Mesenteric fat pad (tissue), 1 donor: ENCODE results near the gene YPEL5. TPM values are rescaled to one million over a fixed set of nuclear protein-coding genes. Genes with fewer than 3 reads are reported as not detected.
A peak's percentile ranks its signal among the peaks of the same experiment; 100 is the strongest.

ENCODE experiments used
- DNase-seq: peaks from one replicate; pipeline ENCODE4 v3.0.0-alpha.2; 2020; ENCODE audit warnings: low spot score
- total RNA-seq: library from RNA; stranded (reverse); fragmentation: NEBNext Ultra II Directional; extraction: Animal tissue kit (Norgen Biotek cat#: 25700); gene quantifications from one replicate; pipeline ENCODE4 v1.2.1, GENCODE V29; 2021
- donor health status: DM: yes; HTN: yes; CAD: no.

The YPEL5 gene
- total RNA-seq, 1 donor from 2014 or later: 124 TPM

DNA sequence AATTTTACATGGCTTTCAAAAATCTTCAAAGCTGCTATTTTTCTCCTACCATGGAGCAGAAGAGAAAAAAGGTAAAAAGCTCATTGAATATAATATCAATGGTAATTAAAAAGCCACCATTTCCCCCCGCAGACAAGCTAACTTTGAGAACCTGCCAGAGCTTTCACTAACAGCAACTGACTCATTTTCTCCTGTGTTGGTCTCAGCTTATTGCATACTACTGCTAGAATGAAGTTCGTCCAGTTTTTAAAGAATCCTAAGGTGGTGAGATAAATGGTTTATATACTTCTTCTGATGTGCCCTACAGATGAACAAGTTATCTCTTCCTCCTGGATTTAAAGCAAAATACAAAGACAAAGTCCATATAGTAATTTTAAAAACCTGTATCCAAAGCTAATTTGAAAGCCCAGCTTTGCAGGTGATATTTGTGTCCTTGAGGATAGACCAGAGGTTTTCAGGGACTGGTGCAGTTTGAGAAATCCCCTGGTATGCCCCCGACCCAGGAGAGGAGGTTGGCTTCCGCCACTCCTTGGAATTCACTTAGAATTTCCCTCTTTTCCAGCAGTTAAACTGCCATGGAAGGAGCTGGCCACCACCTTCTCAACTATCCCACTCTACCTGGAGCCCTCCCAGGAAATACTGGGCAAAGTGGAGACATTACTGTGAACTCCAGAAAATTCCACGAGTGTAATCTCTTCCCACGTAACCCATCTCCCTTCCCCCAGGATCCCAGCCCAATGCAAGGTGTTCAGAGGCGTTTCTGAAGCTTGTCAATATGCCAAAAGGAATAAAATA is 17.5 kb downstream of the YPEL5 start:
- DNase-seq: no peak

DNA sequence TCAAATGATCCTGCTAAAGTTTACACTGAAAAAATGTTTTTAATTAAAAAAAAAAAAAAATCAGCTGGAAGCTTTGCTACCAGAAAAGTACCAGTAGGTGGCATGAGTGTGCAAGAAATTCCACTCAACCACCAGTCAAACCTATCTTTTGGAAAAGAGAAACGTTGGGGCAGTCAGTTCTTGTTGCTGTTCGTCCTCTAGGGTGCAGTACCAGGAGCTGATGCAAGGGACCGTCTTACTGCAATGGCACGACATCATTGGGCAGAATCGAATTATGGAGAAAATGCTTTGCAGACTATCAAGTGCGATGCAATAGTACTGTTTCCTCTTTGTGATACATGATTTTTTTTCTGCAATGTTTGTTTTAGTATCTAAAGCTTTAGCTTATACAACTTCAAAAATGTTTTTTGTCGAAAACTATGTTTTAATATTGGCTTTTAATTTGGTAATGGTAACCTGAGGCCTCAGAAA is 18.3 kb downstream of the YPEL5 start:
- DNase-seq: no peak

DNA sequence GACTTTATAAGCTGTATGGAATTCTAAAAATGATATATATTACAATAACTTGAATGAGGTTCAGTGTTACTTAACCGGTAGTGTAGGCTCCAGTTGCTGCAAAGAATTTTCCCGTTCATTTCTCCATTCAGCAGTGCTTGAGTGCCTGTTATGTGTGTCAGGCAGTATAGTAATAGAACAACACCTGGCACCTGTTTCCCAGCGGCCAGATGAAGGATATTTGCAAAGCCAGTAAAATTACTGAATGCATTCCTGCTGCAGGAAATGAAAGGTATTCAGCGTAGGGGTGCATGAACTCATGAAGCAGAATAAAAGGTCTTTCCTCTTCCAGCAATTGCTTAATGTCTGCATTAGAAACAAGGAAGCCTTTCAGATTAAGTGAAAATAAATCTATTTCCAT is 18.8 kb downstream of the YPEL5 start:
- DNase-seq: no peak

DNA sequence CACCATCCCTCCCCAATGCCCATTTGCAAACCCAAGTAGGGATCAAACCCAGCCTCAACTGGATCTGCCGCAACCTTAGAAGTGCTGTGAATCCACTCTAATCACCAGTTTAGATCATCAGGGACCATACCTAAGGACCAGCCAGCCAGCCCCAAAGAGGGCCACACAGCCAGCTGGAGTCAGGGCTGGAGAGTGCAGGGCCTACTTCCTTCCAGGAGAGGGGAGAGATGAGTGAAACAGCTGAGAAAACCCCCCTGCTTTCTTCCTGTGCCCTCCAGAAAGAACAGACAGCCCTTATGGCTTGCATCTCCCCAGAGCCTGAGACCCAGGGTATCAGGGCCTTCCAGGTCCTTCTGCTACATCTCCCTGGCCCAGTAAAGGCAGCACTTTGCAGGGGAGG is 25.8 kb downstream of the YPEL5 start:
- DNase-seq: no peak

DNA sequence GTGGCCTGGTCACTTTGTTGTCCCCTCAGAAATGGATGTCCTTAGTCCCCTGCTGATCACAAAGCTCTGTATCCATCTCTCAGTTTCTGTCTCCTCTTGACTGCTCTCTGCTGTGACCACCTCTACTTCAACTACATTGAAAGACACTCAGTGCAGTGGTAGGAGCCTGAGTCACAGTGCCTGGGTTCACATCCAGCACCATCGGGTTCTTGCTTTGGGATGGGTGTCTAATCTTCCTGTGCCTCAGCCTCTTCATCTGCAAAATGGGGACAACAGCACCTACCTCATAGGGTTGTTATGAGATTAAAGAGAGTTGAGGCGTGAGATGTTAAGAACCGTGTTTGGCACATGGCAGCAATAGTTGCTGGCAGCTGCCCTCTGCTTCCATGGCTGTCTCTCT is 30.6 kb downstream of the YPEL5 start:
- DNase-seq: no peak

DNA sequence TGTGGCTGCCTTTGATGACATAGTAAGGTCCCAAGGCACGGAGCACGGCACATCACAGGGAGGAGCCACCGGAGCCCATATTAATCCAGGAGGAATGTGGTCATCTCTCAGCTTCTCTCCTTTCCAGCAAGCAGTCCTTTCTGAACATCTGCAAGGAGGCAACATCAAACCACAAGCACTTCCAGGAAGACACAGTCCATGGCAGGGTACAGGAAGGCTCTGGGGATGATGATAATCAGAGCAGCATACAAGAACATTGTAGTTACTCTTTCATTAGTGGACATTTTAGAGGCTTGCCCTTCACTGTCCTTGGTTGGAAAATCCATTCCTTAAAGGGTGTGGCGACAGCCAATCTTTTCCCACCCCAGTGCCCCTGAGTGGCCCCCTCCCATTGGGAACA is 31.1 kb downstream of the YPEL5 start:
- no peak for DNase-seq

DNA sequence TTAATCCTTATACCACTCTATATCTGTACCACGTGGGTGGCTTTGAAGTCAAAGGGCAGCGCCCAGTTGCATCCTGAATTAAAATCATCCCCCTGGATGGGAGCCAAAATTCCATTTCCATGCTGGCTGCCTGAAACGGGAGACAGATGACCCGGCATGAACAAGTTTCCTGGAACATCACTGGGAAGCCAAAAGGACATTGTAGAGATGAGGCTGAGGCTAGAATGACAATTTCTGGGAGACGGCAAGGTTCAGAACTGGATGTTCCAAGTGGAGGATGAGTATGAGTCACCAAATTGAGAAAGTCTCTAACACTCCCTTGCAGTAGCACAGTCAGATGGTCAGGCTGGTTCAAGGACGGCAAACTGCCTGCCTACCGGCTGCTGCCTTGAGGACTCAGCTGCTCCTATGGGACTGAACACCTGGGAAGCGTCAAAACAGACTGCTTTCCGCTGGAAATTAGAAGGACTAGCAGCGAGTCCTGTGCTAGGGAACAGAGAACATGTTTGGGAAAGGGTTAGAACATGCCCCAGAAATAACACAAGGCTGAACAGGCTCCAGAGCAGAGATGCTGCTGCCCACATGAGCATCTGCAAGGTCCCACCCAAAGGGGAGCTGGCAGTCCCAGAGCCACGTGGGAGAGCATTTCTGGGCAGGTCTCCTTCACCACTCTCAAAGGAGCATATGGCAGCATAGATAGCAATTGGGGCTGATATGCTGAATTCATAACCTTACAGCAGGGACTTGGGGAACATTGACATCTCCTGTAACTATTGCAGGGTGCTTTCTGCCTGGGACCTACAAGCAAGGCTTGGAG is 32.0 kb downstream of the YPEL5 start:
- no peak for DNase-seq

DNA sequence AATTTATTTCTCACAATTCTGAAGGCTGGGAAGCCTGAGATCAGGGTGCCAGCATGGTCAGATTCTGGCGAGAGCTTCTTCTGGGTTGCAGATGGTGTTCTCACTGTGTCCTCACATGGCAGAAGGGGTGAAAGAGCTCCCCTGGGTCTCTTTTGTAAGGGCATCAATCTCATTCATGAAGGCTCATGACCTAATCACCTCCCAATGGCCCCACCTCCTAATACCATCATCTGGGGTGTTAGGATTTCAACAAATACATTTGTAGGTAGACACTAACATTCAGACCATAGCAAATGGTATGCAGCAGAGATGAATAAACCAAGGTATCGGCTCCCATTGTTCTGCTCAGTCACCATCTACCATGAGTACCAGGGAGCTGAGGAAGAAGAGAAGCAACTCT is 32.7 kb downstream of the YPEL5 start:
- no peak for DNase-seq

DNA sequence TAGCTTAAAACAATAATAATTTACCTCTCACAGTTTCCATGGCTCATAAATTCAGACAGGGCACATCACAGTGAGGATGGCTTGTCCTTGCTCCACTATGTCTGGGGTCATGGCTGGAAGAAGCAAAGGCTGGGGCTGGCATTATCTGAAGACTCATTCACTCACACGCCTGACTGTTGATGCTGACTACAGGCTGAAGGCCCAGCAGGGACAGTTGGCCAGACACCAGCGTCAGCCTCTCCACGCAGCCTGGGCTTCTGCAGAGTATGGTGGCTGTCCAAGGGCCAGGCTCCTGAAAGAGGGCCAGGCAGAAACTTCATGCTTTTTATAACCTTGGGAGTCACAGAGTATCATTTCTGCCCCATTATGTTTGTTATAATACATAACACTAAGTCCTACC is 33.4 kb downstream of the YPEL5 start:
- no peak for DNase-seq

DNA sequence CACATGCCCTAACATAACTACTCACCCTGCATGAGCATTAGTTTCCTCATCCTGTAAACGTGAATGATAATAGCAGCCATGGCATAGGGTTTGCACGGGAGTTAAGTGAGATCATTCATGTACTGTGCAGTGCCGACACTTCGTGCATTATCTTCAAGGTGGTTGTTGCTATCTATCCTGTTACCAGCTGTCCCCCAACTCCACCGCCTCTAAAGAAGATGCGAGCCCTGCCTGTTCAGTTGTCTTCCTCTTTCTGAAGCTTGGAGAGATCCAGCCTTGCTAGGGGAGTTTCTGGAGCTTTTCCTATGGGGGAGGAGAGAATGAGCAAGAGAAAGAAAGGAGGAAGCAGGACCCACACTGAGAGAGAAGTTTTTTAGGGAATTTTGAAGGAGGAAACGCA is 34.4 kb downstream of the YPEL5 start:
- DNase-seq: no peak

DNA sequence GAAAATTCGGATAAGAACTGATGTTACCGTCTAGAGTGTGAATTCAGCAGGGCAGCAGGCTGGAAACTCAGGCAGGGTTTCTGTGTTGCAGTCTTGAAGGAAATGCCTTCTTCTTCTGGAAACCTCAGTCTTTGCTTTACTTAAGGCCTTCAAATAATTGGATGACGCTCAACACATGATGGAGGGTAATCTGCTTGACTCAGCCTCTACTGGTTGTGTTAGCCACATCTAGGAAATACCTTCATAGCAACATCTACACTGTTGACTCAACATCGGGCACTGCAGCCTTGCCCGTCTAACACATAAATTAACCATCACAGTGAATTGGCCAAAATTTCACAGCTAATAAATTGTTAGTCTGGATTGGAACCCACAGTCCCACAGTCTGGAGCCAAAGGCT is 37.2 kb downstream of the YPEL5 start:
- no peak for DNase-seq

DNA sequence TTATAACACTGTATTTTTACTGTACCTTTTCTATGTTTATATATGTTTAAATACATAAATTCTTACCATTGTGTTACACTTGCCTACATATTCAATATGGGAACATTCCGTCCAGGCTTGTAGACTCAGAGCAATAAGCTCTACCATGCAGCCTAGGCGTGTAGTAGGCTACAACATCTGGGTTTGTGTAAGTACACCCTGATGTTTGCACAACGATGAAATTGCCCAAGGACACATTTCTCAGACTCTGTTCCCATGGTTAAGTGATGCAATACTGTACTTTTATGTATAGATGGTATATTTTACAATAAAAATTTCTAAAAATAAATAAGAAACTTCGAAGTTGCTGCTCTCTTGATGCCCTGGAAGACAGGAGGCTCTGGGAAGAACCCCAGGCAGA is 38.4 kb downstream of the YPEL5 start:
- DNase-seq: no peak

DNA sequence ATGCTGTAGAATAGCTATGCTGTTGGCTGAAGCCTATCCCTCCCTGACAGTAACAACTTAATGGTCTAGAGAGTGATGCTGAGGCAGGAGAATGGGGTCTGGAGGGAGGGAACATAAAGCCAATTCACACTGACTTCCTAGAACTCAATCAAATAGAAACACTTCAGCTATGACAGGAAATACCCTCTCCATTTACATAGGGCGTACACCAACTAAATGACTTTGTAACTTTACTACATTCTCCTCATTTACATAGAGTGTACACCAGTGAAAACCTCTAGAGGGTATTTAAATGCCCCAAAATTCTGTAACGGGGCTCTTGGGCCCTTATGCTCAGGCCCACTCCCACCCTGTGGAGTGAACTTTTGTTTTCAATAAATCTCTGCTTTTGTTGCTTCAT is 41.5 kb downstream of the YPEL5 start:
- DNase-seq: no peak

DNA sequence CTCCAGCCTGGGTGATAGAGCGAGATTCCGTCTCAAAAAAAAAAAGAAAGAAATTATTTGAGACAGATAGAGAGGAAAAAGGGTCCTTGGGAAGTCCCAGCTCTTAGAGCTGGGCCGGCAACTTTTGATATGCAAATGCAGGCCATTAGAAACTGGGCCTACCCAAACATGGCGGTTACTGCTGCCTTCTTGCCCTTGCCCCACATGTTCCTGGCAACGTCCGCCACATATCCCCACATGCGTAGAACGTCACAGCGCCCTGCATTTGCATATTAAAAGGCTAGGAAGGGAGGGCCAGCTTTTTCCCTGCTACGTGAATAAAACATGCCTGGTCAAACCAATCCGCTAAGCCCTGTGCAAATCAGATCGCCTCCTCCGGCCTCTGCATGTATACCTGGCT is 43.8 kb downstream of the YPEL5 start:
- DNase-seq: no peak

DNA sequence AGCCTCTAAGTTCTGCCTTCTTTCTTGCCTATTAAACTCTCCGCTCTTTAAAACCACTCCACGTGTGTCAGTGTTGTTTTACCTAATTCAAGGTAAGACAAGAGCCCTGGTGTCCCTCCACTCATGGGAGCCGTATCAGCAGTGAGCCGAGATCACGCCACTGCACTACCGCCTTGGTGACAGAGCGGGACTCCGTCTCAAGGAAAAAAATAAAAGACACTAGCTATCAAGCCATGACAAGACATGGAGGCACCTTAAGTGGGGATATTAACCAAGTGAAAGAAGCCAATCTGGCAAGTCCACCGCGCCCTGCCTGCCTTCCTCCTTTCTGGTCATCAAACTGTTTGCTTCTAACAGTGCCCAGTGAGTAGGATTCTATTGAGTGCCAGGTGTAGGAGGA is 44.3 kb downstream of the YPEL5 start:
- DNase-seq: no peak

DNA sequence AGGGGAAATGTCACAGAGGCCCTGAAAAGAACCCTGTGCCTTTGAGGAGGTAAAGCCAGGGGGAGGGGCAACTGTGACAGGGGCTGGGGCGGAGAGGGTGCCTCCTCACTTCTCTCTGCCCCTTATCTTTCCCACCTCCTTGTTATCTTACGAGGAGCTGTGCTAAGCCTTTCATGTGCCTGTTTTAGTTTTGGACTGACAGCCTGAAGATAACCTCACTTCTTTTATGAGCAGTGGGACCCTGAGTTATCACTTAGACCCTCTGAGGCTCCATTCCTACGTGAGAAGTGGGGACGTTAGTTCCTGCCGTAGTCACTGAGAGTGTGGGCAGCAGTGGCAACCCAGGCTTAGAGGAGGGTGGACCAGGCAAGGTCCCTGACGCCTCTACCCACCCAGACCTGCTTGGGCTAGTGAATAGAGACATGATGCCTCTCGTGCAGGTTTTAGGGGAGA is 45.0 kb downstream of the YPEL5 start:
- no peak for DNase-seq

DNA sequence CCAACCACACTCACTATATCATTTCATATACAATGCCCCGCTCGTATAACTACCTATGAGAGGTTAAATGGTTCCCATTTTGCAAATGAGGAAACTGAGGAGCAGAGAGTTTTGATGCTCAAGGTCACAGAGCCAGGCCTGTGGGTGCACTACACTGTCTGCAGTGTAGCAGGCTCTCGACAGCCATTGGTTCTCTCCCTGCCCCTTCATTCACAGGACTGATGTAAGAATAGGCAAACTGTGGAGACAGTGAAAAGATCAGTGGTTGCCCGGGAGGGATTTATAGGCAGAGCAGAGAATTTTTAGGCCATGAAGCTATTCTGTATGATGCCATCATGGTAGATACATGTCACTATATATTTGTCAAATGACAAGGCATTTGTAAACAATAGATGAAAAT is 45.5 kb downstream of the YPEL5 start:
- DNase-seq: no peak

DNA sequence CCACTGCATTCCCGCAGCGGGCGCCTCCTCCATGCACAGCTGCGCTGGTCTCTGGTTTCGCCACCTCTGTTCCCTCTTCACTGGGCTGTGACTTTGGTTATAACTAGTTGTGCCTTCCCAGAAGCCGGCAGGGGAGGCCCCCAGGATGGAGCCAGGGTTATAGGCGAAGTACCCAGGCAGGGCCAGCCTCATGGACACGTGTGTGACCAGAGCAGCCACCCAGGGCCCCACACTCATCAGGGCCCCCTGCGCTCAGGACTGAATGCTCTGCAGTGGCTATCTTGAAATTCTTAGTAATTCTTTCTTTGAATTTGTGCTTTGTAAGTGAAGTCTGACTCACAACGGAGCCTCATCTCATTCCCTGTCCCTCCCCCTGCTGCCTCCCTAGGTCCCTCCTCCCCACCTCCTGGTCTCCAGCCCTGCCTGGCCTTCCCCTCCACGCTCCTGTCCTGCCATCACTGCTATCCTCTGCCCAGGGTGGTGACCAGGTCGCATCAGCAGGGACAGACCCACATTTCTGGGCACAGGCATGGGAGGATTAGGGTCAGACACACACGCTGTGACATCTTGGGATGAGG is 46.4 kb downstream of the YPEL5 start:
- peak; percentile 45 for DNase-seq

DNA sequence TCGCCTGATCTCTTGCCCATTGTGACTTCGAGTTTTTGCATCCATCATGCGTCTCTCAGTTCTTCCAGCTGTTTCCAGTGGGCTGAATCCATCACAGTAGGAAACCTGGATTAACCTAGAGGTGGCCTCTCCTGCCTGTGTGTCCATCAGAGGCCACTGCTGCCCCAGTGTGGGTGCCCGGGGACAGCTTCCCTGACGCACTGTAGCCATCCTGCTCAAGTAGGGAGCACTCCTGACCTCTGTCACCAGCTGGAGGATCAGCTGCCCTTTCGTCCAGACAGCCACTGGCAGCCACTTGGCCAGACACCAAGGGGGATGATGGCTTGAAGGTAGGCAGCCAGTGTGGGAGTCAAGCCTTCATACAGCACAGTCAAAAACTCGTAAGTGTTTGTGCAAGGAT is 47.6 kb downstream of the YPEL5 start:
- peak; percentile 69 for DNase-seq

DNA sequence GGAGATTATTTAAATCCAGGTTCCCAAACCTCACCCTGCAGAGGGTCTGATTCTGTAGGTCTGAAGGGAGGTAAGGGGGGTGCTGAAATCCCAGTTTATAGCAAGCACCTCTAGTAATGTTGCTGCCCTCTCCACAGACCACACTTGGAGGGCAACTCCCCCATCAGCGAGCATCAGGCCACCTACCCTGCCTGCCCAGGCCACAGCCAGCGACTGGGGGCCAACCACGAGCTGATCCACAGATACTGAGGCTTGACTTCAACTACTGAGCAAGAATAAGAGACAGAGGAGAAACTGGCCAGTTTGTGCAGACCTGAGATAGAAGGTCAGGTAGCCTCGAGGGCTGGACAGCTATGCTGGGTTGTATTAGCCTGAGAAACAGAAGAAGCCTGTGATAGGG is 48.2 kb downstream of the YPEL5 start:
- DNase-seq: peak; percentile 79

DNA sequence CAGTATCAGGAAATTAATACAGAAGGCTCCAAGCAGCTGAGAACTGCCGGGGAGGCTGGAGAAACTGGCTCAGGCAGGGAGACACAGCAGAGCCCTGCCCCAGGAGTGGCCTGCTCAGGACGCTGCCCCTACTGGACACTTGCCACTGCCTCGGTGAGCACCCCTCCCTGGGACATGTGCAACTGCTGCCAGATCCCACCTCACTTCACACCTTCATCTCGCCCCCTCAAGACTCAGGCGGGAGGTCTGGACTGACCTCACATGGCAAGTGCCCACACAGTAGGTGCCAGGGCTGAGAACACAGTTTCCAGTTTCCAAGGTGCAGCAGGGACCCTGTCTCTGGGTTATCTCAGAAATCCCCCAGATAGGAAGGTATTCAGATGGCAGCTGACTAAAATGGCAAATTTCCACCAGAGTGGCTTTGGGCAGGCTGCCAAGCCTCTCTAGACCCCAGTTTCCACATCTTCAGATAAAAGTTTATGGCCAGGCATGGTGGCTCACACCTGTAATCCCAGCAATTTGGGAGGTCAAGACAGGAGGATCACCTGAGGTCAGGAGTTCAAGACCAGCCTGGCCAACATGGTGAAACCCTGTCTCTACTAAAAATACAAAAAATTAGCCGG is 50.9 kb downstream of the YPEL5 start:
- peak; percentile 78 for DNase-seq

DNA sequence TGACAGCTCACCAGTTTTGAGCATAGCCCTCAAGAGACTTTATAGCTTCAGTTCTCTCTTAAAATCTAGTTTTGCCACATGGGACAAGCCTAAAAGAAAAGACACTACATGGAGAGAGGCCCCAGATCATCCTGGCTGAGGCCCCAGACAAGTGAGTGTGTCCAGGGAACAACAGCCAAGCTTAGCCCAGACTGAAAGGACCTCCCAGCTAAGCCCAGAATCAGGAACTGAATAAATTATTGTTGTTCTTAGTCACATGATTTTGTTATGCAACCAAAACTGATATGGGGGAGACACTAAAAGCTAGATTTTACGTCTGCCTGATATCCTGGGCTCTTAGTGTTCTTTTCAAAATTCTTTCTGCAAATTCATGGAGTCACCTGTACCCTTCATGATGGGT is 55.2 kb downstream of the YPEL5 start:
- peak; percentile 49 for DNase-seq
